GM18868 (cell line): Measurements from ENCODE around the gene SPATA33.
A peak's percentile ranks its signal among the peaks of the same experiment; 100 is the strongest.
"Not testable (repeated sequence)": the region's sequence is repeated elsewhere in the genome, so short reads cannot be mapped to it uniquely, and the experiment has no call there.

Source experiments
- ATAC-seq: cut with Tn5 transposase; IDR thresholded peaks from one replicate; pipeline ENCODE4 v1.9.1; 2021; ENCODE audit warnings: mild to moderate bottlenecking, moderate library complexity; ENCODE audit not compliant: unreplicated experiment

SPATA33 gene

DNA sequence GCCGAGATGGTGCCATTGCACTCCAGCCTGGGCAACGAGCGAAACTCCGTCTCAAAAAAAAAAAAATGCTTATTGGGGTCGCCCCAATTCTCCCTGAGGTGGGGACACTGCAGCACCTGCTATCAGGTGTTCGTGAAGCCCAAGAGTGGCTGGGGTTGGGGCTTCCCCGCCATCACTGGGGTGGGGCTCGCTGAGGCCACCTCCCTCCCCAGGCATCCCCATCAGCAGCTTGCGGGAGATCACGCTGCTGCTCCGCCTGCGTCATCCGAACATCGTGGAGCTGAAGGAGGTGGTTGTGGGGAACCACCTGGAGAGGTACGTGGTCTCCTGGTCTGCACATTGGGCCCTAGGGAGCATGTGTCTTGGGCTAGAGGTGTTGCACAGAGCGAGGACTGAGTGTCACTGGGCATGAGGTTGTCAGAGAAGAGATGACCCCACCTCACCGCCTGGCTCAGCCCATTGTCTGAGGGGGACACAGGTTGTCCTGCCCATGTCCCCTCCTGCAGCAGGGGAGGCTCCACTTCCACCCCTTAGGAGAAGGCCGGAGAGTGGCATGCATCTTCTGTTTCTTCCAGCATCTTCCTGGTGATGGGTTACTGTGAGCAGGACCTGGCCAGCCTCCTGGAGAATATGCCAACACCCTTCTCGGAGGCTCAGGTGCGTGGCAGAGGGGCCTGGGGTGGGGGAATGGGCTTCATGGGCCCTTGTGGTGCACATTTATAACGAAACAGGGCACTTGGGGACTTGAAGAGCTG, 33.8 kb downstream of the SPATA33 start:
- ATAC-seq: no peak

GRCh38 chr16:89691986-89692569, 34.4 kb downstream of the SPATA33 start:
- no peak for ATAC-seq

DNA sequence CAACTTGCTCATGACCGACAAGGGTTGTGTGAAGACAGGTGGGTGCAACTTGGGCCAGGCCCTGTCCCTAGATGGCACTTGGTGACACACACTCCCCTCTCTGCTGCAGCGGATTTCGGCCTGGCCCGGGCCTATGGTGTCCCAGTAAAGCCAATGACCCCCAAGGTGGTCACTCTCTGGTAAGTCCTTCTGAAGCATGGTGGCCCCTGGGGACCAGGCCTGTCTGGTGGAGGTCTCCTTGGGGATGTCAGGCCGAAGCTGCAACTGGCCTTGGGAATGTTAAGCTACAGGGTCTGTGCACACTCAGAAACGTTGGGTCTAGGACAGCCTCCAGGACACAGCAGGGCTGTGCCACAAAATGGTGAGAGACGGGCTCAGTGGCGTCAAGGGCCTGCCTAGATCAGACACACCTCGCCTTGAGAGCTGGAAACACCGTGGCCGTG, 35.7 kb downstream of the SPATA33 start:
- ATAC-seq: no peak

GRCh38 chr16:89693931-89694783, 36.5 kb downstream of the SPATA33 start:
- no peak for ATAC-seq

DNA sequence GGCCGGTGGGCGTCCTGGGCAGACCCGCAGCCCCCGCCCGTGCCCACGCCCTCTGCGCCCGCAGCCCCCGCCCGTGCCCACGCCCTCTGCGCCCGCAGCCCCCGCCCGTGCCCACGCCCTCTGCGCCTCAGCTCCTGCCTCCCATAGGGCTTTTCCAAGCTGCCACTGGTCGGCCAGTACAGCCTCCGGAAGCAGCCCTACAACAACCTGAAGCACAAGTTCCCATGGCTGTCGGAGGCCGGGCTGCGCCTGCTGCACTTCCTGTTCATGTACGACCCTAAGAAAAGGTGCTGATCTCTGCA, 37.1 kb downstream of the SPATA33 start:
- not testable (repeated sequence) for ATAC-seq

DNA sequence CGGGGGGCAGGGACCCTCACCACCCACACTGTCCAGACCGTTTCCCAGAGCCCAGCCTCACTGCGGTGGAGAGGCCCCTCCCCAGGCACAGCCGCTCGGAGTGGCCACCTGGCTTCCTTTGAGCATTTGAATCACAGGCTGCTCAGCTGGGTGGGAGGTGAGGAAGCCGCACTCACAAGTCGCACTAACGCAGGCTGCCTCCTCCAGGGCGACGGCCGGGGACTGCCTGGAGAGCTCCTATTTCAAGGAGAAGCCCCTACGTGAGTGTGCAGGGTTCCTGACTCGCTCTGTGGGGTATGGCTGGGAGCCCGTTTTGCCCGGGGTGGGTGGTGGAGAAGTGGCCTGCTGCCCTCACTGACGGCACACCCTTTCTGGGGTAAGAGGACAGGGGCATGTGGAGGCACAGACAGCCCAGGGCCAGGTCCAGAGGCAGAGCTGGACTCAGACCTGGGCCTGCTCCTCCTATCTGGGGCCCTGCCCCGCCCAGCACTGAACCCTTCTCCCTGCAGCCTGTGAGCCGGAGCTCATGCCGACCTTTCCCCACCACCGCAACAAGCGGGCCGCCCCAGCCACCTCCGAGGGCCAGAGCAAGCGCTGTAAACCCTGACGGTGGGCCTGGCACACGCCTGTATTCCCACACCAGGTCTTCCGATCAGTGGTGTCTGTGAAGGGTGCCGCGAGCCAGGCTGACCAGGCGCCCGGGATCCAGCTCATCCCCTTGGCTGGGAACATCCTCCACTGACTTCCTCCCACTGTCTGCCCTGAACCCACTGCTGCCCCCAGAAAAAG, 37.6 kb downstream of the SPATA33 start:
- no peak for ATAC-seq

DNA sequence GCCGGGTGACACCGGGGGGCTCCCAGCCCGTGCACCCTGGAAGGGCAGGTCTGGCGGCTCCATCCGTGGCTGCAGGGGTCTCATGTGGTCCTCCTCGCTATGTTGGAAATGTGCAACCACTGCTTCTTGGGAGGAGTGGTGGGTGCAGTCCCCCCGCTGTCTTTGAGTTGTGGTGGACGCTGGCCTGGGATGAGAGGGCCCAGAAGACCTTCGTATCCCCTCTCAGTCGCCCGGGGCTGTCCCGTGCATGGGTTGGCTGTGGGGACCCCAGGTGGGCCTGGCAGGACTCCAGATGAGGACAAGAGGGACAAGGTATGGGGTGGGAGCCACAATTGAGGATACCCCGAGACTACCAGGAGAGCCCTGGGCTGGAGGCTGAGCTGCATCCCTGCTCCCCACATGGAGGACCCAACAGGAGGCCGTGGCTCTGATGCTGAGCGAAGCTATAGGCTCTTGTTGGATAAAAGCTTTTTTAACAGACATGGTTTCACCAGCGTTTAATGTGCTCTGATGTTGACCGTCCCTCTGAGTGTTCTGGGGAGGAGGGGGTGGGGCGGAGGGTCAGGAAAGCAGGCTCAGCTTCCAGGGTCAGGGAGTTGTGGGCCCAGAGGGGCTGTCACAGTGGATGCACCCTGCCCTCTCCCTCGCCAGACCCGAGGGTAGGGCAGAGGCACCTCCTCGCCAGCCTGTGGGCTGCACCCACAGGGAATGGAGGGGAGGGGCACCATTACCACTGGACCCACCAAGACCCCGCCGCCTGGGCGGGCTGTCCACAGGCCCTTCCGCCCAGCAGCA, 38.4 kb downstream of the SPATA33 start:
- no peak for ATAC-seq

DNA sequence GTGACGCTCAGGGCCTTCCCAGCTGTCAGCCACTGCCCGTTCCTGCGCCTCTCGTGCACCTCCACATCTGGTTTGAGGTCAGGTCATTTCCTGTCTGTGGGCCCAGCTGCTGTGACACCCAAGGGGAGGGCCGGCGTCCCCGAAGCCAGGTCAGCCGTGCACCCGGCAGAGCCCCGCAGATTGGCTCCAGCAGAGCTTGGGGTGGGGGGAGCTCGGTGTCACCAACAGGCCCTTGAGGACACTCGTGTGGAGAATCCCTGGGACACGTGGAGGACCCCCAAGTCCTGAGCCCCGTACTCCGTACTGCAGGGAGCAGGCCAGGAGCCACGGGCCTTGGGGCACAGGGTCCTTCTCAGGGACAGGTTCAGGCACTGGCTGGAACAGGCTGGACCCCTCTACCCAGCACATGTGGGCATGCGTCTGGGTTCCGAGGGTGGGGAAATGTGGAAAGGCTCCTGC, 39.1 kb downstream of the SPATA33 start:
- no peak for ATAC-seq

DNA sequence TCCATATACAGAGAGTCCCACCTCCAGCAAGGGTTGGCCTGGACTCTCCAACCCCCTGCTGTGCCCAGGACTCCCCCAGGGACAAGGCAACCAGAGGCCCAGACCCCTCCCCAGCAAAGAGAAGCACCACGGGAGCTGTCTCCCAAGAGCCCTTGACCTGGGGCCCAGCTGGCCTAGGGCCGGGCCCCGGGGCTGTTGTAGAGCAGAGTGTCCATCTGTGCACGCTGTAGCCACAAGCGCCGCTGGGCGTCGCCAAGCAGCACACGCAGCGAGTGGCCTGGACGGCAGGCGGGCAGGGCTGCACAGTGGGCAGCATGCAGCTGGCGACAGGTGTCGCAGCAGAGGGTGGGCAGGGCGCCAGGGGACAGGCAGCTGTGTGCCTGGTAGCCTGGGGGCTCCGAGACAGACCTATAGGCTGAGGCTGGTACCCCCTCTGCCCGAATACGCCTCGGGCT, 39.6 kb downstream of the SPATA33 start:
- no peak for ATAC-seq

DNA sequence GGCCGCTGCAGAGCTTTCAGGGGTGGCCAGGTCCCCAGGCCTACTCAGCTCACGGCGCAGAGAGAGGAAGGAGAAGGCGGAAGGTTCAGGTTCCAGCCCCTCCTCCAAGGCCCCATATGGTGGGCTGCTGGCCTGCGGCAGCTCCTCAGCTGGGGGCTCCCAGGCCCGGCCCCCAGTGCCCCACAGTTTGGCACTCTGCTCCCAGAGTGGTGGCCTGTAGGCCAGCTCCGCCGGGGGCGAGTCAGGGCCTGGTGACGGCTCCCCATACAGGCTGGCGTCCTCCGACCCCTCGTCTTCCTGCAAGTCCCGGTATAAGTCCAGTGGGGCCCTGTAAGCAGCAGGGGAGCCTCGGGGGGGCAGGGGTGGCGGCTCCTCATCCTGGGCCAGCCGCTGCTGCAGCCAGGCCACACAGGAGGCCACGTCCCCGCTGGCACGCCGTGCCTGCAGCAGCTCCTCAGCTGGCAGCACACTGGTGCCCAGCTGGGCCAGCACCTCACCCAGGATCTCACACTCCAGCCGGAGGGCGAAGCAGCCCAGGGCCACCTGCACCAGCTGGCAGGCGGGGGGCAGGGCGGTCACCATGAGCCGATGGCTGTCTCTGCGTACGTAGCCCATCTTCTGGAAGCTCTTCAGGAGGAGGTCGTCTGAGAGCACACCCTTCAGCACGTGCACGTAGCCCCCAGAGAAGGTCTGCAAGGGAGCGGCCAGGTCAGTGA, 40.1 kb downstream of the SPATA33 start:
- ATAC-seq: no peak

DNA sequence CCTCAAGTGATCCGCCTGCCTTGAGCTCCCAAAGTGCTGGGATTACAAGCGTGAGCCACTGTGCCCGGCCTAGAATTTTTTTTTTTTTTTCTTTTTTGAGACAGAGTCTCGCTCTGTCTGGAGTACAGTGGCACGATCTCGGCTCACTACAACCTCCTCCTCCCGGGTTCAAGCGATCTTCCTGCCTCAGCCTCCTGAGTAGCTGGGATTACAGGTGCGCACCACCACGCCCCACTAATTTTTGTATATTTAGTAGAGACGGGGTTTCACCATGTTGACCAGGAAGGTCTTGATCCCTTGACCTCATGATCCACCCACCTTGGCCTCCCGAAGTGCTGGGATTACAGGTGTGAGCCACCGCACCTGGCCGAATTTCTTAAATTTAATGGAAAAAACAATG, 41.1 kb downstream of the SPATA33 start:
- ATAC-seq: not testable (repeated sequence)

GRCh38 chr16:89699629-89700099, 42.0 kb downstream of the SPATA33 start:
- not testable (repeated sequence) for ATAC-seq

DNA sequence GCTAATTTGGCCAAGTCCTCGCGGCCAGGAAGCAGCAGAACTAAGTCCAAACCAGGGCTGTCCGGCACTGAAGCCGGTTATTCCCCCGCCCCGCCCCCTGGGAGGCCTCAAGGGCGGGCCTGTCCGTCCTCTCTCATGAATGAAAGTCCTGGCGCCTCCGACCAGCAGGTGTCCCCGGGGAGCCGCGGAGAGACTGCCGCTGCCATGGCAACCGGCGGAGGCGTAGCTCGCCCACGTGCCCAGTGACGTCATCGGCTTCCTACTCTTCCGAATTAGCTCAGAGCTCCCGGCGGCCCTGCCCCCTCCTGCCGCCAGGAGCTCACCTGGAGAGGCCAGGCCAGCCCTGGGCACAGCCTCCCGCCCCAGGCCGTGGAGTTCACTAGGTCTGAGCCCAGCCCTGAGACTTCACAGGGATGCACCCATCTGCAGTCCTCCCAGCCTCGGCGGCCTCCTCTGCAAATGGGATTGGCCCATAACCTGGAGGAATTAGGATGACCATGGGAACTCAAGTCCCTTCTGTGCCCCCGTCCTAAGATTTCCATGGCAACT, 42.5 kb downstream of the SPATA33 start:
- ATAC-seq: peak; percentile 43

GRCh38 chr16:89700649-89701424, 43.2 kb downstream of the SPATA33 start:
- ATAC-seq: no peak

GRCh38 chr16:89701425-89702406, 44.1 kb downstream of the SPATA33 start, which contains the start of gene SPATA2L:
SPATA2L (minus strand) TSS chr16:89701705; CDS start chr16:89701232, 473 bp downstream.
- ATAC-seq: peak; percentile 68

GRCh38 chr16:89704281-89704680, 46.6 kb downstream of the SPATA33 start:
- ATAC-seq: no peak

- ATAC-seq: no peak
Measured at GRCh38 chr16:89705006-89705405, 47.4 kb downstream of the SPATA33 start.
